Stimulated activated CD8-positive, alpha-beta memory T cell treated with anti-CD3 and anti-CD28 coated beads, Interleukin-12 subunit alpha, Interleukin-12 subunit beta, amount 100 ng/mL, for 24 hours (primary cell): ENCODE measurements around the gene CLASP1.
"Not testable (repeated sequence)": the region's sequence is repeated elsewhere in the genome, so short reads cannot be mapped to it uniquely, and the experiment has no call there.

Experiments used
- DNase-seq: peaks from one replicate; pipeline ENCODE4 v3.0.0-alpha.2; 2020; ENCODE audit errors: extremely low read depth

Gene CLASP1

GRCh38 chr2:121617042-121617599 lies 32.1 kb downstream of the CLASP1 start:
- DNase-seq: no peak

DNA sequence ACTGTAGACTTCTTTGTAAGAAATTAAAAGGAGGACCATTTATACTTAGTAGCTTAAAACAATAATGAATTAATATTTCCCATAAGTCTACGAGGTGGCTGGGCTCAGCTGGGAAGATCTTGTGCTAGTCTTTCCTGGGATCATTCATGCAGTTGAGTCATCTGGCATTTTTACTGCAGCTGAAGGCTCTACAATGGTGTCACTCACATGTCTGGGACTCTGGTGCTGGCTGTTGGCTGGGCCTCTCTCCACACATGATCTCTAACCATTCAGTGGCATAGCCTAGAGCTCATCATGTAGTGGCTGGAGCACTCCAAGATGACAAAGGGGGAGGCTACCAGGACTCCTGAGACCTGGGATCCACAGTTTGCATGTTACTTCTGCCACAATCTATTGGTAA lies 35.5 kb downstream of the CLASP1 start:
- no peak for DNase-seq

- DNase-seq: no peak
Observed at GRCh38 chr2:121613152-121613551, 36.1 kb downstream of the CLASP1 start.

GRCh38 chr2:121611730-121612705 lies 37.2 kb downstream of the CLASP1 start:
- no peak for DNase-seq

- DNase-seq: not testable (repeated sequence)
Observed at GRCh38 chr2:121611048-121611649, 38.1 kb downstream of the CLASP1 start.

DNA sequence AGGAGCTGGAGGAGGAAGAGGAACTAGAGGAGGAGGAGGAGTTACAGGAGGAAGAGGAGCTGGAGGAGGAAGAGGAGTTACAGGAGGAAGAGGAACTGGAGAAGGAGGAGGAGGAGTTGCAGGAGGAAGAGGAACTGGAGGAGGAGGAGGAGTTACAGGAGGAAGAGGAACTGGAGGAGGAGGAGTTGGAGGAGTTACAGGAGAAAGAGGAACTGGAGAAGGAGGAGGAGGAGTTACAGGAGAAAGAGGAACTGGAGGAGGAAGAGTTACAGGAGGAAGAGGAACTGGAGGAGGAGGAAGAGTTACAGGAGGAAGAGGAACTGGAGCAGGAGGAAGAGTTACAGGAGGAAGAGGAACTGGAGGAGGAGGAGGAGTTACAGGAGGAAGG lies 38.8 kb downstream of the CLASP1 start:
- DNase-seq: not testable (repeated sequence)

DNA sequence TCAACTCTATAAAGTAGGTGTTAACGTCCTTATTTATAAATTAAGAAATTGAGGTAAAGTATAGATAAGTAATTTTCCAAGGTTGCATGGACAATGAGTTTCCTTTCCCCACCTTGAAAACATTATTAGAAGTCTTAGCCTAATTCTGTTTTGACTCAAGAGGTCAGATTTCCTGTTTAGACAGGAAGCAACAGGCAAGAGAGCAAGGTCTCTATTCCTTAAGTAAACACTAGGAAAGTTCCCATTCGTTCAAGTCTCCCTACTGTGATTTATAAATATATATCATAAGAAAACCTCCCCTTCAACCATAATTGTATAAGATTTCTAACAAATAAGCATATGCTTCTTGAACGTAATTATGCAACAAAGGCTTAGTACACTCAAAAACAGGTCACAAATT lies 40.3 kb downstream of the CLASP1 start:
- no peak for DNase-seq

DNA sequence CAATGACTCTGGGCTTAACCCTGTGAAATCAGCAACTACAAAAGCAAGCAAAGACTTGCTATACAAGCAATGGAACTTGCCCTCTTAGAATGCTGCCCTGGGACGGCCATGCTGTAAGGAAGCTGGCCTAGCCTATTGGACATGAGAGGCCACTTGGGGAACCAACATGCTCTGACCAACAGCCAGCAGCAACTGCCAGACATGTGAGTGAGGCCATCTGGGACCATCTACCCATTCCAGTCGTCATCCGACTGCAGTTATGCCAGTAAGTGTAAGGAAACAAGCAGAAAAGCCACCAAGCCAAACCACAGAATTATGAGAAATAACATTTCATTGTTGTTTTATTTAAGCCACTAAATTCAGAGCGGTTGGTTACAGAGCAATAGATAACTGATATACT lies 40.9 kb downstream of the CLASP1 start:
- DNase-seq: no peak

DNA sequence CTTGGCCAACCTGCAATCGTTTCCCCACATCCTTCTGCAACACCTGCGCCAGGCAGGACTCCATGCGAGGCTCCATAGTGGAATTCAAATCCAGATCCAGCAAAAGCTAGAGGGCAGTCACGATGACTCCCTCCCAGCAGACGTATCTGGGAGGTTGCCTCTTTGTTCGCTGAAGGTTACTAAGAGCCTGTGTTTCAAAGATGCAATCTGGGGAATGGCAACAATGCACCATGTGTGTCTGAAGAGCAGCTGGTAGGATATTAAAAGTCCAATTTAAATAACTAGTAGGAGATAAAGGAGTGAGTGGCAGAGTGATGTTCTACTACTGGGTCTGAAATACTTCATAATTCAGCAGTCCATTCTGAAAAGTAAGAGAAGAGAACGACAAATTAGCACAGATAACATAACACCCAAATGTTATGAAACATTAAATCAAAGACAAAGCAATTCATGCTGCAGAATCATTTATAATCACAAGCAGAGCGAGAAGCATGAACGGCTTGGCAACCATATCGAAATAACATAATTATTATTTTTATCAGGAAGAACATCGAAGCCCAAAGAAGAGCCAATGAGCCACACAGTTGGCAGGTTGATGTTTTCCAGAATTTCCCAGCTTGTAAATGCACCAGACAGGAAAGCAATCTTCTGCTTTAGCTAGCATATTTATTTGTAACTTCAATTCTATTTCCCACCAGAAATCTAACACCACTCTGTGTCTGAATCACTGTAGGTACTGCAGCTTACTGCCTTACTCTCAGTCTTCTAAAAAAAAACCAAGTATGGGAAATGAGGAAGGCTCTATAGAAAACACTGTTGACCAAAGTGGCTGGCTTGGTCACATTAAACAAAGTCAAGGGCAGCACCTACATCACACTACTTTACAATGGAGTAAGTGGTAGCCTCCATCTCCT lies 43.2 kb downstream of the CLASP1 start:
- no peak for DNase-seq

DNA sequence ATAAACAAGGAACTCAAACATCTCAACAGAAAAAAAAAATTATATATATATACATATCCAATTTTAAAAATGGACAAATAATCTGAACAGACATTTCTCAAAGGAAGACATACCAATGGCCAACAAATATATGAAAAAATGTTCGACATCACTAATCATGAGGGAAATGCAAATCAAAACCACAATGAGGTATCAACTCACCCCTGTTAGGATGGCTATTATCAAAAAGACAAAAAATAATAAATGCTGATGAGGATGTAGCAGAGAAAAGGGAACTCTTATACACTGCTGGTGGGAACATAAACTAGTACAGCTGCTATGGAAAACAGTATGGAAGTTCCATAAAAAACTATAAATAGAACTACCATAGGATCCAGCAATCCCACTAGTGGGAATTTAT lies 46.1 kb downstream of the CLASP1 start:
- DNase-seq: no peak

DNA sequence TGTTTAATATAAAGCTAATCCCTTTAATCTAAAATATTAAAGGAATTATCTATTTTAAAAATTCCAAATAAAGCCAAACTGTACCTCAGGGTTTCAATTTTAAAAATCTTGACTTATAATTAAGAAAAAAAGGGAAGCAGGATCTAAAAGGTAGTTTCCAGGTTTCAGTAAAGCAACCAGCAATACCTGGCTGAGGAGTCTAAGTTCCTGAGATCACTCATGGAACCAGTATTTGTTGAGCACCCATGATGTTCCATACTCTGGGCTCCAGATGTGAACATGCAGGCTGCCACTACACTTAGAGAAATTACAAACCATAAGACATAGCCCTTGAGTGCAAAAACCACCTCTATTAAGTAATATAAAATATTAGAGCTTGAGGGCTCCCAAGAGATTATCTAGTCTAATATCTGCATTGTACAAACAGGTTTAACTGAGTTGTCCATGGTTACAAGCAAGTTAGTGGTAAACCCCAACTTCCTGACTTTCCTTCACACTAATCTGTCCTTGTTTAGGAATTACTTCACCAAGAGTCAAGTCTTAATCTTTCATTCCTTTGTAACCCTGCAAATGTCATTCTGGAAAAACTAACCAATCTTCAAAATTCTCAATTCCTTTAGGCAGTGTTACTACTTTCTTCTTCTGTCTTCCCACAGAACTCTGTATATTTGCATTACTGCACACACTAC lies 49.2 kb downstream of the CLASP1 start:
- DNase-seq: no peak

GRCh38 chr2:121598087-121598486 lies 51.2 kb downstream of the CLASP1 start:
- no peak for DNase-seq

- no peak for DNase-seq
Observed at GRCh38 chr2:121596221-121597080, 52.8 kb downstream of the CLASP1 start.

DNA sequence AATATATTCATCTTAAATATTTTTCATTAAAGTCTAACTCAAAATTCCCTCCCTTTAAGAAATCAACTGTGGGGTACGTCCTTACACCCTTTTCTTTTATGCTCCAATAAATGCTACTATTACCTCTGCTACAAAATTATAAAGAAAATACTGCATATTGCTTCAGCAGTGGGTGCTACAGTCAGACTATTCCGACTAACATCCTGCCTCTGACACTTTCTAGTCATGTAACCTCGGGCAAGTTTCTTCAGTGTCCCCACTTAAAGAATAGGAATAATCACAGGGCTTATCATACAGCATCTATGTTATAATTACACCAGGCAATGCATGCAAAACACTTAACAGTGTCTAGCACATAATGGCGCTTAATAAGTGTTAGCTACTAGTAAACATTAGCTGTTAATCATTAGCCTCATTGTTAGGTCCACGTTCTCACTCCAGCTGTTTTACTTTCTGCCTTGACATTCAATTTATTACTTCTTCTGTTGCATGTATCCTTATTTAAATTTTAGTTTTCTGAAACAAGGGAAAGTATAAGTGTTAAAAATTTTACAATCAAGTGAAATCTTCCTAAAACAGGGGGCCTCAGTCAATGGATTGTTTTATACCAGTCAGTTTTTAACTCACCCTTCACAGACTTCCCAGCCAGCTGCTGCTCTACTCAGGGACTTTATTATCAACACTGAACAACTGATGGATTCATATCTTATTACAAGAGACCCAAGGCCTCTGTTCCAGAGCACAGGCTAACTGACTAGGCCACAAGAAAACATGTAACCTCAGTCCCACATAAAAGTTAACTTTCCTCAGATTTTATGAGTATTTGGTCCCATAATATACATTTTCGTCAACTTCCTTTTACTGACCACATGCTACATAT lies 54.0 kb downstream of the CLASP1 start:
- no peak for DNase-seq

- DNase-seq: no peak
Observed at GRCh38 chr2:121591199-121591598, 58.1 kb downstream of the CLASP1 start.

- DNase-seq: no peak
Observed at GRCh38 chr2:121588357-121588756, 60.9 kb downstream of the CLASP1 start.

DNA sequence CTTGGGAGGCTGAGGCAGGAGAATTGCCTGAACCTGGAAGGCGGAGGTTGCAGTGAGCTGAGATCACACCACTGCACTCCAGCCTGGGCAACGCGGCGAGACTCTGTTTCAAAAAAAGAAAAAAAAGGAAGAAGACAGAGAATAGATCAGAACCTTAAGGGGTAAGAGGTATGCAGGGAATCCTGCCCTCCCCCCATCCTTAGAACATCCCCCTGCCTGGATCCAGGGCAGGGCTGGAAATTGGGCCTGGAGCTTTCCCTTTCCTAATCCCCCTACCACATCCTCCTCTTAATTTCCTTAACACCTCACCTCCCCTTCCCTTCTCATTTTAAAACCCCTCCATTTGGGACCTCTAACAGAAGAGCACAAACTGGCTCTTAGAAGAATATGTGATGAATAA lies 62.1 kb downstream of the CLASP1 start:
- no peak for DNase-seq

- no peak for DNase-seq
Observed at GRCh38 chr2:121584741-121585140, 64.5 kb downstream of the CLASP1 start.

DNA sequence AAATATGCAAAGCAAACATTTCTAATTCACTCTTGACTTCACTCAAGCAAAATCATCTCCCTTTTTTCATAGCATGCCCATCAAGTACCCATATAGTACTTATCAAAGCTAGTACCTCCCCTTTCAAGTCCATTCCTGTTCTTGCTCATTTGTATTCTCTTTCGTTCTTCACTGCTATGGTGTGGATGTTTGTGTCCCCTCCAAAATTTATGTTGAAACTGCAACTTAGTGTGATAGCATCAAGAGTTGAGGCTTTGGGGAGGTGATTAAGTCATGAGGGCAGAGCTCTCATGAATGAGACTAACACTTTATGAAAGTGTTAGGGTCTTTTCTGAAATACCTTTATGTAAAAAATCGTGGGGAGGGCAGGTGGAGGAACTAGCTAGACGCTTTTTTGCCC lies 65.7 kb downstream of the CLASP1 start:
- DNase-seq: no peak
